COLO668 (cell line): ENCODE results near the gene SUPT3H.

Source experiments
- DNase-seq: peaks from one replicate; lab custom pipeline; 2025; ENCODE audit not compliant: unreplicated experiment; lab: John Stamatoyannopoulos, UW

The SUPT3H gene

DNA sequence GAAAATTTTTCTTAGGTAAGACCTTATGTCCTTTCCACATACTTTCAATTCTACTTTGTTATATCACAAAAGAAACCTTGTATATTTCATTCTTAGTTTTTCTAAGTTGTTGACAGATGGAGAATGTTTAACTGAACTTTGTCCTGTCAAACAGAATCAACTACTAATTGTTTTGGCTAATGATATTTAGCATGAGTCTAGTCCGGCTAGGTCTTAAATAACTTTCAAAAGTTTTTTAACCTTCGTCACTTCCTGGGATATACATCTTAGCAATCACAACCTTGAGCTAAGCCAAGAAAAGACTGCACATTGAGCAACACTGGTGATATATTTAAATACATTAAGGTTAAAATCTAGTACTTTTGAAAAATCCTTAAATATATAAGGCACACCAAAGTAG is 112.5 kb downstream of the SUPT3H start:
- no peak for DNase-seq

DNA sequence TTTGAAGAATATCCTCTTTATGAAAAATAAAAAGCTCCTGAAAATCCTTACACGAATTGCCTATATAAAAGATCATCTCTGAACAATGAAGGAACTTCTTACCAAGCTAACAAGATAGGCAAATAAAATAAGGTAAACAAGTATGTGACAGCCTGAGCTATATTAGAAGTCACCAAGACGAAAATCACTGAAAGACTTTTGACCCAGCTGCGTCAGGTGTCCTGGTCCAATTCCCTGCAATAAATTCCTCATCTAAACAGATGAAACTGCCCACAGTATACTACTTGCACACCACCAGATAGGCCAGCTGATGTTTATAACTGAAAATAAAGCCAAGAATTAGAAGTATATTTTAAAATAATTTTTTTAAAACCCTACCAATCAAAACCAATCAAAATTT is 117.0 kb downstream of the SUPT3H start:
- no peak for DNase-seq

DNA sequence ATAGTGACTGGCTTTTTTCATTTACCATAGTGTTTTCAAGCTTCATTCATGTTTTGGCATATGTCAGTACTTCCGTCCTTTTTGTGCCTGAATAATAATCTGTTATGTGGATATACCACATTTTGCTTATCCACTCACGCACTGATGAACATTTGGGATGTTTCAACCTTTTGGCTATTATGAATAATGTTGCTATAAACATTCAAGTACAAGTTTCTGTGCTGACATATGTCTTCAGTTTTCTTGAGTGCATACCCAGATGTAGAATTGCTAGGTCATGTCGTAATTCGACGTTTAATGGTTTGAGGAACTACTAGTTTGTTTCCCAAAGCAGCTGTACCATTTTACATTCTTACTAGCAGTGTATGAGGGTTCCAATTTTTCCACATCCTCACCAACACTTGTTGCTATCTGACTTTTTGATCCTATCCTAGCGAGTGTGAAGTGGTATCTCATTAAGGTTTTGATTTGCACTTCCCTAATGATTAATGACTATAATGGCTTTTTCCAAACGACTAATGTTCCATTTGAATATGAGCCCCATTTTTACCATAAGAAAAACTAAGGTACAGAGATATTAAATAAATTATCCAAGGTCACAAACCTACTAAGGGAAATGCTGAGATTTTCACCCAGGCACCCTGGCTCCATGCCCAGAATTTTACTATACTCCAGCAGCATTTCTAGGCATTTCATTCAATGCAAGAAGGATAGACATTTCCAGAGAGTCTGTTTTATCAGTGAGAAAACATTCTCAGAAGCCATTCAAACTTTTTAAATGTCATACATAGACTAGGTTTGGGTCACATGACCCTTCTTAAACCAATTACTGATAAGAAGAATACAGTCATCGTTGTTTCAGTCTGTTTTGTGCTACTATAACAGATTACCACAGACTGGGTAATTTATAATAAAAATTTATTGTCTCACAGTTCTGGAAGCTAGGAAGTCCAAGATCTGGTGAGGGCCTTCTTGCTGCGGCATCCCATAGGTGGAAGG is 120.7 kb downstream of the SUPT3H start:
- no peak for DNase-seq

DNA sequence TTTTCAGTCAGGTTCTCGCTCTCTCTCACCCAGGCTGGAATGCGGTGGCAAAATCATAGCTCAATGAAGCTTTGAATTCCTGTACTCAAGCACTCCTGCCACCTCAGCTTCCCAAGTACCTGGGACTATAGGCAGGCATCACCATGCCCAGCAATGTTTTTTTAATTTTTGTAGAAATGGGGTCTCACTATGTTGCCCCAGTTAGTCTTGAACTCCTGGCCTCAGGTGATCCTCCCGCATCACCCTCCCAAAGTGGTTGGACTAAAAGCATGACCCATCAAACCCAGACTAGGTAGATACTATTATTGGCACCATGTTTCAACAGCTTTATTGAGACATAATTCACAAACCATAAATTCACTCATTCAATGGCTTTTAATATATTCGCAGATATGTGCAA is 122.3 kb downstream of the SUPT3H start:
- DNase-seq, result no peak

DNA sequence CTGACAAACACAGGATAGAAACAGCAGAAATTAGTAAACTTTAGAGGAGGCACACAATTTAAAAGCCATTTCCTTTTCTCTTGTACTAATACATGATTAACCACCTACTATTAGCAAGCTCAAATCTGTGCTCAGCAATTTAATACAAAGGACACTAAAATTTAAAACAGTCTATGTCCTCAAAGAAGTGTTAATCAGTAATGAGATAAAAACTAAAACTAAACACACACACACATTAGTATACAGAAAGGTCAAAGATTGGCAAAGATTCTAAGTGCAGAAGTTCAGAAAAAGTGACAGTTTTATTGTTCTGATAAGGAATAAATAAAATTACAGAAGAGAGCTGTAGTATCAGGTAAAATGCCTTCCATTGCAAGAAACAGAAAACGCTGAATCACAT is 123.5 kb downstream of the SUPT3H start:
- no peak for DNase-seq

DNA sequence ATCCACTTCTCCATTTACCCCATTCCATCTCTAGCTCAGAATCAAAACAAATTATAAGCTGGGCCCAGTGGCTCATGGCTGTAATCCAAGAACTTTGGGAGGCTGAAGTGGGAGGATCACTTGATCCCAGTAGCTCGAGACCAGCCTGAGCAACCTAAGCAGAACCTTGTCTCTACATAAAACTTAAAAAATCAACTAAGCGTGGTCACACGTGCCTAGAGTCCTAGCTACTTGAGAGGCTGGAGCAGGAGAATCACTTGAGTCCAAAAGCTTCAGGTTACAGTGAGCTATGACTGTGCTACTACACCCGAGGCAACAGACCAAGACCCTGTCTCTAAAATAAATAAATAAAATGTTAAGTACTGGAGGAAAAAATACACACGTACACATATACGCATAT is 124.3 kb downstream of the SUPT3H start:
- DNase-seq, result no peak

DNA sequence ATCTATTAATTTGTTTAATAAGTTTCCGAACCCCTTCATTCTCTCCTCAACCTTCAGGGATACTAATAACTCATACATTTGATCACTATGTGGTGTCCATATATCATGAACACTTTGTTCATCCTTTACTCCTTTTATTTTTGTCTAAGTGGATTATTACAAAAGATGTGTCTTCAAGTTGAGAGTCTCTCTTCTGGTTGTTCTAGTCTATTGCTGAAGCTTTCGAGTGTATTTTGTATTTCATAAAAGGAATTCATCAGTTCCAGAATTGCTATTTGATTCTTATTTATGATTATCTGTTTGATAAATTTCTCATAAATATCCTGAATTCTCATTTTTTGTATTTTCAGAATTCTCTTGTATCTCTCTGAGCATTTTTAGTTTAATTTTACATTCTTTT is 146.1 kb downstream of the SUPT3H start:
- no peak for DNase-seq

DNA sequence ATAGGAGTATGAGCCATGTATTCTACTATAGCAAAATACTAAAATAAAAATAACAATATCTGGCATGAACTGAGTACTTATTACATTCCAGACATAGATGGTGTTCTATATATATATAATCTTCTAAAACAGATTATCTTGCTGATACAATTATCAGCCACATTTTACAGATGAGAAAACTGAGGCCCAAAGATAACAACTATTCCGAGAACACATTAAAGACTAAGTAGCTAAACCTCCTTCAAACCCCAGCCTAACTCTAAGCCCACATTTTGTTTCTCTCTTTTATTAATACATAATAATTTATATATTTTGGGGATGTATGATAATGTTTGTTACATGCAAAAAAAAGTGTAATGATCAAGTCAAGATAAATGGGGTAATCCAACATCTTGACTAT is 148.3 kb downstream of the SUPT3H start:
- no peak for DNase-seq

DNA sequence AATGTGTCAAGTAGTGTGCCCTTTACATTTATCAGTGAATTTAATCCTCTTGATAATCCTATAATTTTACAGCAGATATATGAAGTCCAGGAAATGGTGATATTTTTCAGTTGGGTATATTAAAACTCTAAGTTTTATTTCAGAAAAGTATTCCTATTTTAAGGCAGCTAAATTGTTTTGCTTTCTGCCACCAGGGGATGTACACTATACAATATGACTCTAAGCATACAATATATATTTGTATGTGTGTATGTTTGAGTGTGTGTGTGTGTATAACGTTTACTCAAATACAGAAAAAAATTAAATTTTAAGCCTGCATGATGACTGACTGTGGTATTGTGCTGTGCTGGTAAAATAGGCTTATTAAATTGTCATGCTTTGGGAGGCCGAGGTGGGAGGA is 151.7 kb downstream of the SUPT3H start:
- no peak for DNase-seq

DNA sequence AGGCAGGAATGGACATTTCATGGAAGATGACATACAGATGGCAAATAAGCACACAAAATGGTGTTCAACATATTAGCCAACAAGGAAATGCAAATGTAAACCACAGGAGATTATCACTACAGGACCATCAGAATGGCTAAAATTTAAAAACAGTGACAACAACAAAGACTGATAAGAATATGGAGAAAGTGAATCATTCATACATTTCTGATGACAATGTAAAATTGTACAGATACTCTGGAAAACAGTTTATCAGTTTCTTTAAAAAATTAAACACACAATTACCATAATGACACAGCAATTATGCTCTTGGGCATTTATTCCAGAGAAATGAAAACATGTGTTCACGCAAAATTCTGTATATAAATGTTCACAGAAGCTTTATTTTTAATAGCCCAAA is 155.4 kb downstream of the SUPT3H start:
- no peak for DNase-seq

DNA sequence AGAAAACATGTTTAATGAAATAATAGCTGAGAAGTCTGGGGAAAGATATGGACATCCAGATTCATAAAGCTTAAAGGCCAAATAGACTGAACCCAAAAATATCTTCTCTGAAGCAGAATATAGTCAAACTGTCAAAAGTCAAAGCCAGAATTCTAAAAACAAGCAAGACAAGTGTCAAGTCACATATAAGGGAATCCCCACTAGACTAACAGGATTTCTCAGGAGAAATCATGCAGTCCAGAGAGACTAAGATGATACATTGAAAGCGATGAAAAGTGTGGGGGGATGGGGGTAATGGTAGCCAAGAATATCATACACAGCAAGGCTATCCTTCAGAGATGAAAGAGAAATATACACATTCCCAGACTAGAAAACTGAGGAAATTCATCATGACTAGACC is 162.0 kb downstream of the SUPT3H start:
- DNase-seq, result no peak

DNA sequence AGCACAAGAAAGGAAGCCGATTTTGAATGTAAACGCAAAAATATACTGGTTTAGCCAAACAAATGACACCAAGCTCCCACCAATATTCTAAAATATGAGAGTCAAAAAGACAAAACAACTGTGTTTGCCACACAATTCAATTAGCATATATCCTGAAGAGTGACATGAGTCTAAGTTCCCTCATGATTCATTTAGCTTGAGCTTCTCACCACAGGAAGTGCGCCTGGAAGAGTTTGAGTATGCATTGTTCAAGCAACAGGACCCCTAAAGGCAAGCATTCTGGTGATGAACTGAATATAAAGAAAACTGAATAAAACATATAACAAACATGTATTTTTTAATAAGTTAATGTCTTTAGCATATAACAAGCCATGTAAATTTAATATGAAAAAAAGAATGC is 164.8 kb downstream of the SUPT3H start:
- no peak for DNase-seq

DNA sequence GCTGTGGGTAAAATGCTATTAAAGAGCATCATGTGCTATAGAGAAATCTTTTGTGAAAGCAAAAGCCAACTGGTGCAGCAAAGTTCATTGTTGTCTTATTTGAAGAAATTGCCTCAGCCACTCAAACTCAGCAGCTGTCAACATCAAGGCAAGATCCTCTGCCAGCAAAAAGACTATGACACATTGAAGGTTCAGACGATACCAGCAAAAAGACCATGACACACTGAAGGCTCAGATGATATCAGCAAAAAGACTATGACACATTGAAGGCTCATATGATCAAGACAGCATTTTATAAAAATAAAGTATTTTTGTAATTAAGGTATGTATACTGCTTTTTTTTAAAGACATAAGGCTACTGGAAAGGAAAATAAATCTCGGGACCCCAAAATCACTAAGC is 168.0 kb downstream of the SUPT3H start:
- DNase-seq, result no peak

DNA sequence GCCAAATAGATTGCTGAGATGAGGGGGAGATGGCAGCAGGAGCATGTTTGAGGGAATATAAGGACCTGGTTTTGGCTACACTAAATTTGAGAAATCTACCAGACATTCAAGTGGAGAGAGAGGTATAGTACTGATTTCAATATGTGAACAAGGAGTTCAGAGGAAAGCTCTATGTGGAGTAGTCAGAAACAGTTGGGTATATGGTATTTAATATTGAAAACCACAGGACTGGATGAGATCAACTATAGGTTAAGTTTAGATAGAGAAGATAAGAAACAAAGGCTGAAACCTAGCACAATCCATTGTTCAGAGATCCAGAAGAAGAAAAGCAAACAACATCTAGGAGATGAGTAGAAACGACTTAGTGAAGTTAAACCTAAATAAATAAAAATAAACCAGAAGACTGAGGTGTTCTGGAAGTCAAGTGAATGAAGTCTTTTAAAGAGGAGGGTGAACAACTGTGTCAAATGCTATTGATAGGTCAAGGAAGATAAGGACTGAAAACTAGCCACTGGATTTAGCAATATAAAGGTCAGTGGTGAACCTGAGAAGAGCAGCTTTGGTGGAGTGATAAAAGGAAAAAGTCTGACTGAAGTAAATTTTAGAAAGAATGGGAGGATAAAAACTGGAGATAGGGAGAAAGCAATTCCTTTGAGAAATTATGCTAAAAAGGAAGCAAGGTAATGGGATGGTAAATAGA is 170.8 kb downstream of the SUPT3H start:
- no peak for DNase-seq

DNA sequence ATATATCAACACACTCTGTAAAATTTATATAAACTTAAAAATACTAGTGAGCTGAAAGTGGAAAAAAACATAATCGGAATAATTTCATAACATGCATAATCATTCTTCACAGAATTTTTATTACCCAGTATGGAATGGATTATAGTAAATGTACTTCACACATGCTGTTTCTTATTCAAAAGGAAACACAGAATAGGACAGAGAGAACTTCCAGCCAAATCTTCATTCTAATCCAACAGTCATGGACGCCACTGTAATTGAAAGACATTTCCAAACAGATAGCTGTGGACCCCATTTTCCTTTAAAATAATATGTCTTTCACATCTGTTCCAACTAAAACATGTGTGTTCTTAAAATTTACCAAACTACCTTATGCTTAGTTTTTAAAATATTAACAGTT is 176.2 kb downstream of the SUPT3H start:
- DNase-seq, result no peak

DNA sequence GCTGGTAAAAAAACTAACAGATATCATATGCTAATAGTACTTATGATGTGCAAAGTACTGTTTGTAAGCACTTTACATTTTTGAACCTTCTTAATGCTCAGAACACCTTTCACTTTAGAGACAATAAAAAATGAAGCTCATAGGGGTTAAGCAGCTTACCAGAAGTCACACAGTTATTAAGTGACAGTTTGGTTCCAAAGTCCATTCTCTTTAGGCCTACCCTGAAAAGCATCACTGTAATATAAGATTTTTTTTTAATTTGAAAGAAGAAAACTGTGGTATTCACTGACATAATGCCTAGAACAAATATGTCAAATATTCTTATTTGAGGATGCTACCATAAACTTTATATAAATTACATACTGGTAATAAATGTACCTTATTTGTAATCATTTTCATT is 177.2 kb downstream of the SUPT3H start:
- no peak for DNase-seq

DNA sequence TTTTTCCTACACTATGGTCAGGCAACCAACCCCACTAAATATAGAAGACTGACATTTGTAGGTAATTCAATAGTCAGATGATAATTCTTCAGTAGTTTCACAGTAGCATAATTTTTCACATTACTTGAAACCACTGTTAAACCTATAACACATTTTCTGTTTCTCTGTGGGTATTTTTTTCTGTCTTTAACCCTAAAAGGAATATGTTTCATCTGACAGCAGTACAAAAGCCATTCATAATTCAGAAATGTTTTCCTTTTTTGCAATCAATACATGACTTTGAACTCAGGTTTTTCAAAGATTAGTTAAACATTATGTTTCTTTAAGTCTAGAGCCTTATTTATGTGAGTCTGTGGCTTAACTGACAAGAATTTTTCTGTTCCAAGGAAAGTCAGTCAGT is 178.2 kb downstream of the SUPT3H start:
- DNase-seq, result no peak

DNA sequence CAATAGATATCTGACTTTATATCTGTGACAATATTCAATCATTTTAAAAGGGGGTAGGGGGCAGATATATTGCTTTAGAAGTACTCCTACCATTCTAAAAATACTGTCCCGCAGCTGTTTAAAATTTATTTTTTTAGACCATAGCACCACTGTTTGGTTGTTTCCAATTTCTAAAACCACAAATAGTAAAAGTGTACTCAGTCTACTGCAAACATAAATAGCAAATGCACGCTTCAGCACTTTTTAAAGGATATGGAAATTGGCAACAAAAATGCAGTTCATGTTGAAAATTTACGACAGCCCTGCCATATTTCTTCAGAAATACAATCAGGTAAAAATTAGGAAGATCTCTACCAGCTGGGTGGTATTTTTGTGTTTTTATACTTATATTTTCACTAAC is 181.6 kb downstream of the SUPT3H start:
- no peak for DNase-seq

DNA sequence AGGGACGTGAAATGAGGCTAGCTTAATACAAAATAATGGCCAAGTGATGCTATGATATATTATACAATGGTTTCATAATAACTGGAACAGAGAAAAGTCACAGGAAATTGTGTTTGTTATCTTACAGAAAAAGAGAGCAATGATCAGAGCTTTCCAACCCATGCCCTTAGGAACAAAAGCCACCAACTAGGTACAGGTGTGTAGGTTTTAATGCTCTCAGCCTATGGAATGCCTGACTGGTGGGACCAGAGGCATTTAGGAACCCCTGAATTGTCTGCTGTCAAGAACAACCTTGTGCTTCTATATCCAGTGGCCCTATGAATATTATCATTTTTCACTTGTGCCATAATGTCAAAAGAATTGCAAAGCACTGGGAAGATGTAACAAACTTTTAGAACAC is 182.6 kb downstream of the SUPT3H start:
- DNase-seq, result no peak

DNA sequence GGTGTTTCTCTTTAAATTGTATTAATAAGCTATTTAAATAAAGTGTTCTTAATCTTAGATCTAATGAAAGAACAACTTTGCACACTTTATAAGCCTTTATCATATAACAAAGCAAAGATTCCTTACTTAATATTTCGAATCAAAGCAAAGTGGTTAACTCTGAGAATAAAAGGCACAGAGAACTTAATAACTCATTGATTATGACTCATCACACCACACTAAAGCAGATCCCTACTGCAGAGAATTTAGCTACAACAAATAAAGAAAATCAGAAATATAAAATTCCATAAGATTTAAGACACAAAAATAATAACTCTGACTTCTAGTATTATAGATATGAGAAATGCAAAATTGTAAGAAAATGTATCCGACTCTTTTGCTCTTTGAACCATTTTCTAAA is 185.2 kb downstream of the SUPT3H start:
- DNase-seq, result no peak

DNA sequence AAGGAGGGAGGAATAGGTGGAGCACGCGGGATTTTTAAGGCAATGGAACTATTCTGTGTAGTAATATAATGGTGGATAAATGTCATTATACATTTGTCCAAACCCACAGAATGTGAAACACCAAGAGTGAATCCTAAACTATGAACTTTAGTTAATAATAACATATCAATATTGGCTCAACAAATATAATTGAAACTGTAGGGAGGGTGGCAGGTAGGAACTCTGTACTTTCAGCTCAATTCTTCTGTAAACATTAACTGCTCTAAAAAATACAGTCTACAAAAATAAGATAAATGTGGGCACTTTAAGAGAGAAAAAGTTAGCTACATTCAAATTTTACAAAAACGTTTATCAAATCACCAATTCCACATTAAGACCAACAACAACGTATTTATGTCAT is 186.3 kb downstream of the SUPT3H start:
- no peak for DNase-seq

DNA sequence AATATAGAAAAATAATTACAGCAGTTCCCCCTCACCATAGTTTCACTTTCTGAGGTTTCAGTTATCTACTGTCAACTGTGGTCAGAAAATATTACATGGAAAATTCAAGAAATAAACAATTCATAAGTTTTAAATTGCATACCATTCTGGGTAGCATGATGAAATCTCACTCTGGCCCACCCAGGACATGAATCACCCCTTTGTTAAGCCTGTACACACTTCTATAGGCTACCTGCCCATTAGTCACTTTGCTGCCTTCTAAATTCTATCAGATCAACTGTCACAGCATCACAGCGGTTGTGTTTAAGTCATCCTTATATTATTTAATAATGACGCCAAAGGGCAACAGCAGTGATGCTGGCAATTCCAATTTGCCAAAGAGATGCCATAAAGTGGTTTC is 189.9 kb downstream of the SUPT3H start:
- no peak for DNase-seq
